WTC11 (cell line): ENCODE data around the gene ST13. TPM values are rescaled to one million over a fixed set of nuclear protein-coding genes. Genes with fewer than 3 reads are reported as not detected.

Experiments used
- ATAC-seq: fragments of 200-7000 bp; cut with Tn5 transposase; 2 replicates; pipeline ENCODE4 v1.10.0; 2021; ENCODE audit warnings: mild to moderate bottlenecking, moderate library complexity
- CTCF ChIA-PET: fragments of 300-600 bp; sonication (Branson Sonifier 250); formaldehyde crosslinking; loops from one replicate; lab custom pipeline; 2021; ENCODE audit warnings: antibody characterized with exemption; lab: Charles Lee
- POLR2A ChIA-PET: fragments of 350-600 bp; sonication (Branson Sonifier 250); formaldehyde crosslinking; loops from one replicate; lab custom pipeline; 2021; ENCODE audit warnings: antibody characterized with exemption; lab: Charles Lee
- DNase-seq: peaks from one replicate; pipeline ENCODE4 v3.0.0; 2021; ENCODE audit warnings: low spot score
- H3K27ac Mint-ChIP-seq: 2 replicates; pipeline ENCODE4 v1.8.0; 2021; ENCODE audit warnings: mixed read lengths
- H3K27me3 Mint-ChIP-seq: 2 replicates; pipeline ENCODE4 v1.8.0; 2021; ENCODE audit warnings: low read depth, mild to moderate bottlenecking, moderate library complexity, mixed read lengths
- H3K36me3 Mint-ChIP-seq: 2 replicates; pipeline ENCODE4 v1.8.0; 2021; ENCODE audit warnings: mixed read lengths
- H3K4me1 Mint-ChIP-seq: 2 replicates; pipeline ENCODE4 v1.8.0; 2022; ENCODE audit warnings: mixed read lengths
- H3K4me3 Mint-ChIP-seq: 2 replicates; pipeline ENCODE4 v1.8.0; 2021; ENCODE audit warnings: mild to moderate bottlenecking, moderate library complexity, mixed read lengths
- H3K9me3 Mint-ChIP-seq: 2 replicates; pipeline ENCODE4 v1.8.0; 2021; ENCODE audit warnings: mixed read lengths
- CREB1 ChIP-seq: sonication (generic); formaldehyde crosslinking; IDR thresholded peaks from 2 replicates; pipeline ENCODE4 v1.8.0; 2023; ENCODE audit warnings: mild to moderate bottlenecking, missing genetic modification reagents
- ETV6 ChIP-seq: sonication (generic); formaldehyde crosslinking; IDR thresholded peaks from 2 replicates; pipeline ENCODE4 v1.8.1; 2022; ENCODE audit warnings: mild to moderate bottlenecking, missing genetic modification reagents
- FOXP1 ChIP-seq: sonication (generic); formaldehyde crosslinking; IDR thresholded peaks from 2 replicates; pipeline ENCODE4 v1.8.0; 2022; ENCODE audit warnings: missing genetic modification reagents, mild to moderate bottlenecking, moderate library complexity, borderline replicate concordance
- JUN ChIP-seq: sonication (generic); formaldehyde crosslinking; IDR thresholded peaks from 2 replicates; pipeline ENCODE4 v1.8.0; 2023; ENCODE audit warnings: mild to moderate bottlenecking, missing genetic modification reagents
- KAT7 ChIP-seq: sonication (generic); formaldehyde crosslinking; IDR thresholded peaks from 2 replicates; pipeline ENCODE4 v1.8.1; 2023; ENCODE audit warnings: missing genetic modification reagents, mild to moderate bottlenecking, borderline replicate concordance
- NFE2L1 ChIP-seq: sonication (generic); formaldehyde crosslinking; IDR thresholded peaks from 2 replicates; pipeline ENCODE4 v1.8.1; 2023; ENCODE audit warnings: missing genetic modification reagents
- PRRX2 ChIP-seq: fragments of 250-450 bp; sonication (Bioruptor Pico); IDR thresholded peaks from 2 replicates; pipeline ENCODE4 v1.8.0; 2021; ENCODE audit warnings: mild to moderate bottlenecking
- RORB ChIP-seq: fragments of 250-450 bp; sonication (Bioruptor Pico); IDR thresholded peaks from 2 replicates; pipeline ENCODE4 v1.9.0; 2021; ENCODE audit warnings: mild to moderate bottlenecking
- ZNF121 ChIP-seq: sonication (generic); formaldehyde crosslinking; IDR thresholded peaks from 2 replicates; pipeline ENCODE4 v1.8.0; 2023; ENCODE audit warnings: missing genetic modification reagents
- ZNF138 ChIP-seq: sonication (generic); formaldehyde crosslinking; conservative IDR thresholded peaks from 2 replicates; pipeline ENCODE4 v1.8.1; 2022; ENCODE audit warnings: mild to moderate bottlenecking, moderate library complexity, missing genetic modification reagents
- ZNF219 ChIP-seq: sonication (generic); formaldehyde crosslinking; IDR thresholded peaks from 2 replicates; pipeline ENCODE4 v1.8.0; 2023; ENCODE audit warnings: missing genetic modification reagents, mild to moderate bottlenecking, borderline replicate concordance
- ZNF232 ChIP-seq: sonication (generic); formaldehyde crosslinking; IDR thresholded peaks from 2 replicates; pipeline ENCODE4 v1.8.0; 2022; ENCODE audit warnings: mild to moderate bottlenecking, missing genetic modification reagents
- total RNA-seq: library from RNA; stranded (reverse); gene quantifications from 3 replicates; pipeline ENCODE4 v1.2.3, GENCODE V29; 2021
- TF ChIP-seq, protein P1 (sequence below): sonication (generic); formaldehyde crosslinking; IDR thresholded peaks from 2 replicates; pipeline ENCODE4 v1.8.1; 2022; ENCODE audit warnings: mild to moderate bottlenecking, missing genetic modification reagents, moderate library complexity, borderline replicate concordance
- TF ChIP-seq, protein P2 (sequence below): sonication (generic); formaldehyde crosslinking; IDR thresholded peaks from 2 replicates; pipeline ENCODE4 v1.8.0; 2023; ENCODE audit warnings: mild to moderate bottlenecking, missing genetic modification reagents
- TF ChIP-seq, protein P3 (sequence below): sonication (generic); formaldehyde crosslinking; IDR thresholded peaks from 2 replicates; pipeline ENCODE4 v1.8.1; 2023; ENCODE audit warnings: mild to moderate bottlenecking, missing genetic modification reagents
- TF ChIP-seq, protein P4 (sequence below): fragments of 250-450 bp; sonication (Bioruptor Pico); IDR thresholded peaks from 2 replicates; pipeline ENCODE4 v2.1.2; 2022; ENCODE audit warnings: mild to moderate bottlenecking, moderate library complexity
- TF ChIP-seq, protein P5 (sequence below): fragments of 250-450 bp; sonication (Bioruptor Pico); IDR thresholded peaks from 2 replicates; pipeline ENCODE4 v1.9.0; 2021; ENCODE audit warnings: mild to moderate bottlenecking, borderline replicate concordance
- TF ChIP-seq, protein P6 (sequence below): sonication (generic); formaldehyde crosslinking; IDR thresholded peaks from 2 replicates; pipeline ENCODE4 v1.8.0; 2022; ENCODE audit warnings: mild to moderate bottlenecking, missing genetic modification reagents
- TF ChIP-seq, protein P7 (sequence below): fragments of 250-450 bp; sonication (Bioruptor Pico); IDR thresholded peaks from 2 replicates; pipeline ENCODE4 v1.9.0; 2021; ENCODE audit warnings: mild to moderate bottlenecking
- TF ChIP-seq, protein P8 (sequence below): sonication (generic); formaldehyde crosslinking; IDR thresholded peaks from 2 replicates; pipeline ENCODE4 v1.8.0; 2022; ENCODE audit warnings: mild to moderate bottlenecking, missing genetic modification reagents

ST13 gene
- total RNA-seq, 1 experiment from 2014 or later, result 289 TPM

DNA sequence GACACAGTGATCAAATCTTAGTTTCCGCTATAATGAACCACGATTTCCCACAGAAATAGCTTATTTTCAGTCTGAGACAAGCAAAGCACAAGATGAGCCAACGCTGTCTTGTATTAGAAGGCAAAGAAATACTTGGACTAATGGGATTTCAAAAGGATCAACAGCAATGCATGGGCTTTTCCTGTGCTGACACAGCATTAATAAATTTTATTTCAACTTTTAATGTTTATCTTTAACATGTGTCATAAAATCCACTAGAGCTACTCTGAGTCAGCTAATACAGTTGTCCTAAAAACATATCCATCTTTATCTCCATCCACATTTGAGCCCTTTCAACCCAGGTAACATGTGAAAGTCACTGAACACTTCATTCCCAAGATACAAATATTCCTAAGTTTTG lies 21.8 kb downstream of the ST13 start:
- Mint-ChIP-seq H3K9me3 (no peaks in the 10 kb centered on the region), H3K4me3 (no peak overlapping the region), H3K27ac (no peak overlapping the region), H3K36me3 (peaks cover 74% of the 10 kb centered on the region)
- TF ChIP-seq ZNF219 (CRISPR knock-in tag) (no peak), ETV6 (CRISPR knock-in tag) (no peak), CREB1 (CRISPR knock-in tag) (no peak), KAT7 (no peak), ZNF232 (CRISPR knock-in tag) (no peak), FOXP1 (no peak), ZNF121 (no peak), PRRX2 (no peak)
- TF ChIP-seq, protein P1, sequence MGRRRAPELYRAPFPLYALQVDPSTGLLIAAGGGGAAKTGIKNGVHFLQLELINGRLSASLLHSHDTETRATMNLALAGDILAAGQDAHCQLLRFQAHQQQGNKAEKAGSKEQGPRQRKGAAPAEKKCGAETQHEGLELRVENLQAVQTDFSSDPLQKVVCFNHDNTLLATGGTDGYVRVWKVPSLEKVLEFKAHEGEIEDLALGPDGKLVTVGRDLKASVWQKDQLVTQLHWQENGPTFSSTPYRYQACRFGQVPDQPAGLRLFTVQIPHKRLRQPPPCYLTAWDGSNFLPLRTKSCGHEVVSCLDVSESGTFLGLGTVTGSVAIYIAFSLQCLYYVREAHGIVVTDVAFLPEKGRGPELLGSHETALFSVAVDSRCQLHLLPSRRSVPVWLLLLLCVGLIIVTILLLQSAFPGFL (CRISPR knock-in tag), result no peak
- TF ChIP-seq, protein P2, sequence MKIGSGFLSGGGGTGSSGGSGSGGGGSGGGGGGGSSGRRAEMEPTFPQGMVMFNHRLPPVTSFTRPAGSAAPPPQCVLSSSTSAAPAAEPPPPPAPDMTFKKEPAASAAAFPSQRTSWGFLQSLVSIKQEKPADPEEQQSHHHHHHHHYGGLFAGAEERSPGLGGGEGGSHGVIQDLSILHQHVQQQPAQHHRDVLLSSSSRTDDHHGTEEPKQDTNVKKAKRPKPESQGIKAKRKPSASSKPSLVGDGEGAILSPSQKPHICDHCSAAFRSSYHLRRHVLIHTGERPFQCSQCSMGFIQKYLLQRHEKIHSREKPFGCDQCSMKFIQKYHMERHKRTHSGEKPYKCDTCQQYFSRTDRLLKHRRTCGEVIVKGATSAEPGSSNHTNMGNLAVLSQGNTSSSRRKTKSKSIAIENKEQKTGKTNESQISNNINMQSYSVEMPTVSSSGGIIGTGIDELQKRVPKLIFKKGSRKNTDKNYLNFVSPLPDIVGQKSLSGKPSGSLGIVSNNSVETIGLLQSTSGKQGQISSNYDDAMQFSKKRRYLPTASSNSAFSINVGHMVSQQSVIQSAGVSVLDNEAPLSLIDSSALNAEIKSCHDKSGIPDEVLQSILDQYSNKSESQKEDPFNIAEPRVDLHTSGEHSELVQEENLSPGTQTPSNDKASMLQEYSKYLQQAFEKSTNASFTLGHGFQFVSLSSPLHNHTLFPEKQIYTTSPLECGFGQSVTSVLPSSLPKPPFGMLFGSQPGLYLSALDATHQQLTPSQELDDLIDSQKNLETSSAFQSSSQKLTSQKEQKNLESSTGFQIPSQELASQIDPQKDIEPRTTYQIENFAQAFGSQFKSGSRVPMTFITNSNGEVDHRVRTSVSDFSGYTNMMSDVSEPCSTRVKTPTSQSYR (CRISPR knock-in tag), result no peak
- TF ChIP-seq, protein P3, sequence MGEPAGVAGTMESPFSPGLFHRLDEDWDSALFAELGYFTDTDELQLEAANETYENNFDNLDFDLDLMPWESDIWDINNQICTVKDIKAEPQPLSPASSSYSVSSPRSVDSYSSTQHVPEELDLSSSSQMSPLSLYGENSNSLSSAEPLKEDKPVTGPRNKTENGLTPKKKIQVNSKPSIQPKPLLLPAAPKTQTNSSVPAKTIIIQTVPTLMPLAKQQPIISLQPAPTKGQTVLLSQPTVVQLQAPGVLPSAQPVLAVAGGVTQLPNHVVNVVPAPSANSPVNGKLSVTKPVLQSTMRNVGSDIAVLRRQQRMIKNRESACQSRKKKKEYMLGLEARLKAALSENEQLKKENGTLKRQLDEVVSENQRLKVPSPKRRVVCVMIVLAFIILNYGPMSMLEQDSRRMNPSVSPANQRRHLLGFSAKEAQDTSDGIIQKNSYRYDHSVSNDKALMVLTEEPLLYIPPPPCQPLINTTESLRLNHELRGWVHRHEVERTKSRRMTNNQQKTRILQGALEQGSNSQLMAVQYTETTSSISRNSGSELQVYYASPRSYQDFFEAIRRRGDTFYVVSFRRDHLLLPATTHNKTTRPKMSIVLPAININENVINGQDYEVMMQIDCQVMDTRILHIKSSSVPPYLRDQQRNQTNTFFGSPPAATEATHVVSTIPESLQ (CRISPR knock-in tag), result no peak
- TF ChIP-seq, all 79 proteins: peak for 0
- H3K4me1 Mint-ChIP-seq, result no peaks in the 10 kb centered on the region
- ATAC-seq (no peak), DNase-seq (no peak)
- CTCF ChIA-PET, result no interaction called here
- POLR2A ChIA-PET, result no interaction called here
- no peaks in the 10 kb centered on the region for H3K27me3 Mint-ChIP-seq

DNA sequence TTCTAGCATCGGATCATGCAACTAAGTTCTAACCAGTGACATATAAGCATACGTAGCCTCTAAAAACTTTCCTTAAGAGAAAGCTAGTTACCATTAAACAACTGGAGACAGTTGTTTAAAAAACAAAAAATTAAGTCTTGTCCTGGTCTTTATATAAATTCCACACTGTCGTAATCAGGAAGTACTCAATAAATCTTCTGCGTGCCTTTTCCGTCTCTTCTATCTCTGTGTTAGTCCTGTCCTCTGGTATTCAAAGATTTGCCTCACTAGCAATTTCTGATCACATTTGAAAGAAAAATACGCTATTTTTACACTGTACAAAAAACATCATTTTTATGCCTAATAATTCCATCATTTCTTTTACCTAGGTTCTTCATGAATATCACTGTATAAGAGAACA lies 27.3 kb downstream of the ST13 start:
- no peaks in the 10 kb centered on the region for H3K27me3 Mint-ChIP-seq
- peak overlapping the region; percentile 62; the same call in 1 of the 2 replicates for H3K27ac Mint-ChIP-seq
- no peaks in the 10 kb centered on the region for H3K9me3 Mint-ChIP-seq
- ATAC-seq (no peak), DNase-seq (no peak)
- ChIA-PET CTCF (interaction anchor here (1.2 kb wide), 1 partner anchor 146 kb away, joined by 3 read pairs; no protein-coding TSS in a partner anchor), POLR2A (no interaction called here)
- H3K4me3 Mint-ChIP-seq, result no peak overlapping the region
- H3K36me3 Mint-ChIP-seq, result peaks cover 64% of the 10 kb centered on the region
- peaks cover 24% of the 10 kb centered on the region for H3K4me1 Mint-ChIP-seq
- TF ChIP-seq ZNF138 (CRISPR knock-in tag) (no peak), JUN (no peak), ZNF232 (CRISPR knock-in tag) (no peak), RORB (no peak), NFE2L1 (no peak)
- TF ChIP-seq, protein P4, sequence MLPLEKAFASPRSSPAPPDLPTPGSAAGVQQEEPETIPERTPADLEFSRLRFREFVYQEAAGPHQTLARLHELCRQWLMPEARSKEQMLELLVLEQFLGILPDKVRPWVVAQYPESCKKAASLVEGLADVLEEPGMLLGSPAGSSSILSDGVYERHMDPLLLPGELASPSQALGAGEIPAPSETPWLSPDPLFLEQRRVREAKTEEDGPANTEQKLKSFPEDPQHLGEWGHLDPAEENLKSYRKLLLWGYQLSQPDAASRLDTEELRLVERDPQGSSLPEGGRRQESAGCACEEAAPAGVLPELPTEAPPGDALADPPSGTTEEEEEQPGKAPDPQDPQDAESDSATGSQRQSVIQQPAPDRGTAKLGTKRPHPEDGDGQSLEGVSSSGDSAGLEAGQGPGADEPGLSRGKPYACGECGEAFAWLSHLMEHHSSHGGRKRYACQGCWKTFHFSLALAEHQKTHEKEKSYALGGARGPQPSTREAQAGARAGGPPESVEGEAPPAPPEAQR (CRISPR knock-in tag), result no peak
- TF ChIP-seq, protein P5, sequence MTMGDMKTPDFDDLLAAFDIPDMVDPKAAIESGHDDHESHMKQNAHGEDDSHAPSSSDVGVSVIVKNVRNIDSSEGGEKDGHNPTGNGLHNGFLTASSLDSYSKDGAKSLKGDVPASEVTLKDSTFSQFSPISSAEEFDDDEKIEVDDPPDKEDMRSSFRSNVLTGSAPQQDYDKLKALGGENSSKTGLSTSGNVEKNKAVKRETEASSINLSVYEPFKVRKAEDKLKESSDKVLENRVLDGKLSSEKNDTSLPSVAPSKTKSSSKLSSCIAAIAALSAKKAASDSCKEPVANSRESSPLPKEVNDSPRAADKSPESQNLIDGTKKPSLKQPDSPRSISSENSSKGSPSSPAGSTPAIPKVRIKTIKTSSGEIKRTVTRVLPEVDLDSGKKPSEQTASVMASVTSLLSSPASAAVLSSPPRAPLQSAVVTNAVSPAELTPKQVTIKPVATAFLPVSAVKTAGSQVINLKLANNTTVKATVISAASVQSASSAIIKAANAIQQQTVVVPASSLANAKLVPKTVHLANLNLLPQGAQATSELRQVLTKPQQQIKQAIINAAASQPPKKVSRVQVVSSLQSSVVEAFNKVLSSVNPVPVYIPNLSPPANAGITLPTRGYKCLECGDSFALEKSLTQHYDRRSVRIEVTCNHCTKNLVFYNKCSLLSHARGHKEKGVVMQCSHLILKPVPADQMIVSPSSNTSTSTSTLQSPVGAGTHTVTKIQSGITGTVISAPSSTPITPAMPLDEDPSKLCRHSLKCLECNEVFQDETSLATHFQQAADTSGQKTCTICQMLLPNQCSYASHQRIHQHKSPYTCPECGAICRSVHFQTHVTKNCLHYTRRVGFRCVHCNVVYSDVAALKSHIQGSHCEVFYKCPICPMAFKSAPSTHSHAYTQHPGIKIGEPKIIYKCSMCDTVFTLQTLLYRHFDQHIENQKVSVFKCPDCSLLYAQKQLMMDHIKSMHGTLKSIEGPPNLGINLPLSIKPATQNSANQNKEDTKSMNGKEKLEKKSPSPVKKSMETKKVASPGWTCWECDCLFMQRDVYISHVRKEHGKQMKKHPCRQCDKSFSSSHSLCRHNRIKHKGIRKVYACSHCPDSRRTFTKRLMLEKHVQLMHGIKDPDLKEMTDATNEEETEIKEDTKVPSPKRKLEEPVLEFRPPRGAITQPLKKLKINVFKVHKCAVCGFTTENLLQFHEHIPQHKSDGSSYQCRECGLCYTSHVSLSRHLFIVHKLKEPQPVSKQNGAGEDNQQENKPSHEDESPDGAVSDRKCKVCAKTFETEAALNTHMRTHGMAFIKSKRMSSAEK (CRISPR knock-in tag), result no peak
- TF ChIP-seq, protein P6, sequence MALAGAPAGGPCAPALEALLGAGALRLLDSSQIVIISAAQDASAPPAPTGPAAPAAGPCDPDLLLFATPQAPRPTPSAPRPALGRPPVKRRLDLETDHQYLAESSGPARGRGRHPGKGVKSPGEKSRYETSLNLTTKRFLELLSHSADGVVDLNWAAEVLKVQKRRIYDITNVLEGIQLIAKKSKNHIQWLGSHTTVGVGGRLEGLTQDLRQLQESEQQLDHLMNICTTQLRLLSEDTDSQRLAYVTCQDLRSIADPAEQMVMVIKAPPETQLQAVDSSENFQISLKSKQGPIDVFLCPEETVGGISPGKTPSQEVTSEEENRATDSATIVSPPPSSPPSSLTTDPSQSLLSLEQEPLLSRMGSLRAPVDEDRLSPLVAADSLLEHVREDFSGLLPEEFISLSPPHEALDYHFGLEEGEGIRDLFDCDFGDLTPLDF (CRISPR knock-in tag), result no peak
- TF ChIP-seq, protein P7, sequence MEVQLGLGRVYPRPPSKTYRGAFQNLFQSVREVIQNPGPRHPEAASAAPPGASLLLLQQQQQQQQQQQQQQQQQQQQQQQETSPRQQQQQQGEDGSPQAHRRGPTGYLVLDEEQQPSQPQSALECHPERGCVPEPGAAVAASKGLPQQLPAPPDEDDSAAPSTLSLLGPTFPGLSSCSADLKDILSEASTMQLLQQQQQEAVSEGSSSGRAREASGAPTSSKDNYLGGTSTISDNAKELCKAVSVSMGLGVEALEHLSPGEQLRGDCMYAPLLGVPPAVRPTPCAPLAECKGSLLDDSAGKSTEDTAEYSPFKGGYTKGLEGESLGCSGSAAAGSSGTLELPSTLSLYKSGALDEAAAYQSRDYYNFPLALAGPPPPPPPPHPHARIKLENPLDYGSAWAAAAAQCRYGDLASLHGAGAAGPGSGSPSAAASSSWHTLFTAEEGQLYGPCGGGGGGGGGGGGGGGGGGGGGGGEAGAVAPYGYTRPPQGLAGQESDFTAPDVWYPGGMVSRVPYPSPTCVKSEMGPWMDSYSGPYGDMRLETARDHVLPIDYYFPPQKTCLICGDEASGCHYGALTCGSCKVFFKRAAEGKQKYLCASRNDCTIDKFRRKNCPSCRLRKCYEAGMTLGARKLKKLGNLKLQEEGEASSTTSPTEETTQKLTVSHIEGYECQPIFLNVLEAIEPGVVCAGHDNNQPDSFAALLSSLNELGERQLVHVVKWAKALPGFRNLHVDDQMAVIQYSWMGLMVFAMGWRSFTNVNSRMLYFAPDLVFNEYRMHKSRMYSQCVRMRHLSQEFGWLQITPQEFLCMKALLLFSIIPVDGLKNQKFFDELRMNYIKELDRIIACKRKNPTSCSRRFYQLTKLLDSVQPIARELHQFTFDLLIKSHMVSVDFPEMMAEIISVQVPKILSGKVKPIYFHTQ (CRISPR knock-in tag), result no peak
- TF ChIP-seq, protein P8, sequence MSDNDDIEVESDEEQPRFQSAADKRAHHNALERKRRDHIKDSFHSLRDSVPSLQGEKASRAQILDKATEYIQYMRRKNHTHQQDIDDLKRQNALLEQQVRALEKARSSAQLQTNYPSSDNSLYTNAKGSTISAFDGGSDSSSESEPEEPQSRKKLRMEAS (CRISPR knock-in tag), result no peak
